Ureter (tissue), 1 donor: Measurements from ENCODE around the gene PPP2R5B. TPM values are rescaled to one million over a fixed set of nuclear protein-coding genes. Genes with fewer than 3 reads are reported as not detected.

Experiments used
- DNase-seq: peaks from one replicate; pipeline ENCODE4 v3.0.0-alpha.2; 2020; ENCODE audit warnings: low spot score
- total RNA-seq: library from RNA; stranded (reverse); gene quantifications from one replicate; pipeline ENCODE4 v1.2.4, GENCODE V29; 2023
- donor health status: DM: yes; HTN: yes; CAD: no.

The PPP2R5B gene
- total RNA-seq, 1 donor from 2014 or later = 18.9 TPM

GRCh38 chr11:64929625-64930024 lies 5.1 kb downstream of the PPP2R5B start:
- no peak for DNase-seq

- no peak for DNase-seq
These were observed 5.9 kb downstream of the PPP2R5B start for GRCh38 chr11:64930340-64930739.

- no peak for DNase-seq
These were observed 6.8 kb downstream of the PPP2R5B start for GRCh38 chr11:64931290-64931689.

GRCh38 chr11:64932324-64932723 lies 7.8 kb downstream of the PPP2R5B start:
- DNase-seq = no peak

GRCh38 chr11:64933213-64933934 lies 8.9 kb downstream of the PPP2R5B start:
- DNase-seq = no peak

- no peak for DNase-seq
These were observed 9.6 kb downstream of the PPP2R5B start for GRCh38 chr11:64933935-64934681.

- no peak for DNase-seq
These were observed 10.3 kb downstream of the PPP2R5B start for GRCh38 chr11:64934682-64935358.

- DNase-seq = no peak
These were observed 11.0 kb downstream of the PPP2R5B start, which contains the start of gene GPHA2 for GRCh38 chr11:64935359-64936081. Gene GPHA2, minus strand, starts transcription at chr11:64935893. Its CDS starts 433 bp downstream, at chr11:64935460.

GRCh38 chr11:64936539-64936938 lies 12.1 kb downstream of the PPP2R5B start:
- DNase-seq = no peak

GRCh38 chr11:64947208-64947814 lies 22.8 kb downstream of the PPP2R5B start:
- no peak for DNase-seq

- no peak for DNase-seq
These were observed 27.0 kb downstream of the PPP2R5B start for GRCh38 chr11:64951529-64951928.

GRCh38 chr11:64954201-64954600 lies 29.7 kb downstream of the PPP2R5B start:
- no peak for DNase-seq

- no peak for DNase-seq
These were observed 35.0 kb downstream of the PPP2R5B start for GRCh38 chr11:64959498-64959897.

- no peak for DNase-seq
These were observed 36.2 kb downstream of the PPP2R5B start for GRCh38 chr11:64960719-64961118.

- no peak for DNase-seq
These were observed 38.7 kb downstream of the PPP2R5B start for GRCh38 chr11:64963072-64963631.

GRCh38 chr11:64967375-64967774 lies 42.9 kb downstream of the PPP2R5B start:
- no peak for DNase-seq

GRCh38 chr11:64969209-64969608 lies 44.7 kb downstream of the PPP2R5B start:
- no peak for DNase-seq

GRCh38 chr11:64970731-64971151 lies 46.3 kb downstream of the PPP2R5B start:
- peak; percentile 61 for DNase-seq

GRCh38 chr11:64971421-64972233 lies 47.1 kb downstream of the PPP2R5B start, which contains the start of gene MAJIN:
Gene MAJIN, minus strand, starts transcription at chr11:64972108. Its CDS starts 12,703 bp downstream, at chr11:64959405.
- peak; percentile 78 for DNase-seq

GRCh38 chr11:64974124-64974523 lies 49.6 kb downstream of the PPP2R5B start:
- no peak for DNase-seq
